COLO668 (cell line): ENCODE measurements around the gene SF1.

Source experiments
- DNase-seq: peaks from one replicate; lab custom pipeline; 2025; ENCODE audit not compliant: unreplicated experiment; lab: John Stamatoyannopoulos, UW

The SF1 gene

DNA sequence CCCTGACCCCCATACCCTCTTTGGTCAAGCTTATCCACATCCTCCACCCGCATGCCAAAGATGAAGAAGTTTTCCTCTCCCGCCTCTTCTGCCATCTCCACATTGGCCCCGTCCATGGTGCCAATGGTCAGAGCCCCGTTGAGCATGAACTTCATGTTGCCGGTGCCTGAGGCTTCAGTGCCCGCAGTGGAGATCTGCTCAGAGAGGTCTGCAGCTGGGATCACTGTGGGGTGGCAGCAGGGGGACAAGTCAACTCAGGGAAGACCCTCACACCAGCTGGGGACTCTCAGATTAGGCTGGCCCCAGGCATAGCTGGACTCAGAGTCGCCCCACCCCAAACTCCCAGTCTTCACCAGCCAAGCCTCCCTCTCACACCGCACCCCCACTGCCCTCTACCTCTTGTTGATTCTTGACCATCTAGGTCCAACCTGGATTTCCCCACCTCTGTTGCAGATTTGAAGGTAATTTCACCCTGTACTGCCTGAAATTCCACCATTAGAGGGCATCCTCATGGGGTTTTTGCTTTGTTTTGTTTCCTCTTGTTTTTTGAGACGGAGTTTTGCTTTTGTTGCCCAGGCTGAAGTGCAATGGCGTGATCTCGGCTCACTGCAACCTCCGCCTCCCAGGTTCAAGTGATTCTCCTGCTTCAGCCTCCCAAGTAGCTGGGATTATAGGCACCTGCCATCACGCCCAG lies 27.8 kb downstream of the SF1 start:
- no peak for DNase-seq

DNA sequence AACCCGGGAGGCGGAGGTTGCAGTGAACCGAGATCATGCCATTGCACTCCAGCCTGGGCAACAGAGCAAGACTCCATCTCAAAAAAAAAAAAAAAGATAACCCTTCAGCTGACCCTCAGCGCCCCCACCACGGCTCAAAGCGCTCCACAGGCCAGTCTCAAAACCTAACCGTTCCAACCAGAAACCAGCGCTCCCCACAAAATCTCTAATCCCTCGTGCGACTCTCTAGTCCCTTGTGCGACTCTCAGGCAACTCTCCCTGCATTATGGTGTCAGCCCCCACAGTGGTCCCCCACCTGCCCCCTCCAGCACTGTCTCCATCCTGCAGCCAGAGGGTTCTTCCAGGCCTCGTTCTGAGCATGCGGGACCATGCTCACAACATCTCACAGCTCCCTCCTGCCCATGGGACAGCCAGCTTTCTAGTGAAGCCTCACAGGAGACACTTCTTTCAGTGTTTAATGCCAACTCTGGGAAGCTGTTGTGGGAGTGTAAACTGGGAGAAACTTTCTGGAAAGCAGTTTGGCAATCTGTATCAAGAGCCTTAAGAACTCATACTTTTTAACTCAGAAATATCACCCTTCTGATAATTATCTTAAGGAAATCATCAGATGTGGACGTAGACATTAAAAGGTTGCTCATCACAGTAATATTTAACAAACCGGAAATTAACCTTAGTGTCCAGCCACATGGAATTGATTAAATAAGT lies 30.2 kb downstream of the SF1 start:
- DNase-seq = no peak

DNA sequence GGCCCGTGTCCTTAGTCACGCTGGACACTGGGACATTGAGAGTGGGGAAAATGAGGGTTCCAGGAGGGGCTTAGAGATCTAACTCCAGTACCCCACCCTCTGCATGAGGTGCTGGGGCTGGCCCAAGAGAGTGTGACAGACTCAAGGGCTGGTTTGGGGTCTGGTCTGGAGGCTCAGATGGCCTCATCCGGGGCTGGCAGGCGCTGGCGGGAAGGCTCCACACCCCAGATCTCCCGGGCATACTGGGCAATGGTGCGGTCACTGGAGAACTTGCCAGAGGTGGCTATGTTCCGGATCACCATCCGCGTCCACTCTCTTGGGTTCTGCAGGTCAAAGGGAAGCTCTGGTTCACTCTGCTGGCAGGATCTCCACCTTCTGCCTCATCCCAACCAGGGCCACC lies 31.9 kb downstream of the SF1 start:
- no peak for DNase-seq

- DNase-seq = no peak
Observed at GRCh38 chr11:64745521-64746328, 32.6 kb downstream of the SF1 start.

DNA sequence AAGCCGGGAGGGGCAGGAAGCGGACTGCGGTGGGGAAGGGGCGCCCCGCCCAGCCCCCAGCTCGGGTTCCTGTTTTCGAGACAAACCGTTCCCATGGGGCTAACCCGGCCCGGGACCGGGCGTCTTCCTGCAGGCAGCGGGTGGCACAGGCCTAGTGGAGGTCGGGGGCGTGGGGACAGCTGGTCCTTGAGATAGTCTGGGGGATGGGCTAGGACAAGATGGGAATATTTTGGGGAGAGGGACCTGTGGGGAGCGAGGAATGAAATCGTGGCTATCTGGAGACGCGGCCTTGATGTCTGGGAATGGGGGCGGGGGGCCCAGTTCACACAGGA lies 33.2 kb downstream of the SF1 start:
- no peak for DNase-seq

- no peak for DNase-seq
Observed at GRCh38 chr11:64744544-64745188, 33.7 kb downstream of the SF1 start.

GRCh38 chr11:64743591-64744543 lies 34.5 kb downstream of the SF1 start, which contains the start of gene RASGRP2:
TSS of gene RASGRP2 (minus strand) at chr11:64744142. CDS start at chr11:64742866, 1,276 bp downstream.
- peak; percentile 33 for DNase-seq

DNA sequence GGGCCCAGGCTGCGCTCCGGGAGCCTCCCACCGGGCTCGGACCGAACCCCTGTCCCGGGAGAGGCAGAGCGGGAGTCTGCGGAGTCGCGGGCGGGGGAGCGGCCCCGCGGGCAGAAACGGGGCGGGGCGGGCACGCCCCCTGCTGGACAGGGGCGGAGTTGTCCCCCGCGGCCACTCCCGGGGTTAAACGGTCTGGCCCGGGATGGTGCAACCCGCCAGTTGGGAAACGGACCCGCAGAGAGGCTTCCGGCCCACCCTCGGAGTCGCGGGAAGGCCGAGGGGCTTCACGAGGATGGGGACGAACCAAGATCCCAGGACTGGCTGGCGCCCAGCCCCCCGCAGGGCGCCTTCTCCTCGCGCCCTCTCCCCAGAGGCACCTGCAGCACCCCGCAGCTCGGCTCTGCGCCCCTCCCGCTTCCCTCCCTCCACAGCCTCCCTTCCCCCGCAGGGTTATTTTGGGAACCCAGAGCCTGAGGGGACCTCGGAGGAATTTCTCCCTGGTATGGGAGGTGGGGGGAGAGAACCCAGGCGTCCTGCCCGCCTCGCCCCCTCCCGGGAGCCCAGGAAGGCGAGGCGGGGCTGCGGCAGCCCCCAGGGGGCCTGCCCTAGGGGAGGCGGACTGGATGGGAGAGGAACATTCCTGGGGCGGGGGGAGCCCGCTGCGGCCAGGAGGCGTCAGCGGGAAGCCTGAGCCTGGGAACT lies 35.3 kb downstream of the SF1 start:
- peak; percentile 42 for DNase-seq

DNA sequence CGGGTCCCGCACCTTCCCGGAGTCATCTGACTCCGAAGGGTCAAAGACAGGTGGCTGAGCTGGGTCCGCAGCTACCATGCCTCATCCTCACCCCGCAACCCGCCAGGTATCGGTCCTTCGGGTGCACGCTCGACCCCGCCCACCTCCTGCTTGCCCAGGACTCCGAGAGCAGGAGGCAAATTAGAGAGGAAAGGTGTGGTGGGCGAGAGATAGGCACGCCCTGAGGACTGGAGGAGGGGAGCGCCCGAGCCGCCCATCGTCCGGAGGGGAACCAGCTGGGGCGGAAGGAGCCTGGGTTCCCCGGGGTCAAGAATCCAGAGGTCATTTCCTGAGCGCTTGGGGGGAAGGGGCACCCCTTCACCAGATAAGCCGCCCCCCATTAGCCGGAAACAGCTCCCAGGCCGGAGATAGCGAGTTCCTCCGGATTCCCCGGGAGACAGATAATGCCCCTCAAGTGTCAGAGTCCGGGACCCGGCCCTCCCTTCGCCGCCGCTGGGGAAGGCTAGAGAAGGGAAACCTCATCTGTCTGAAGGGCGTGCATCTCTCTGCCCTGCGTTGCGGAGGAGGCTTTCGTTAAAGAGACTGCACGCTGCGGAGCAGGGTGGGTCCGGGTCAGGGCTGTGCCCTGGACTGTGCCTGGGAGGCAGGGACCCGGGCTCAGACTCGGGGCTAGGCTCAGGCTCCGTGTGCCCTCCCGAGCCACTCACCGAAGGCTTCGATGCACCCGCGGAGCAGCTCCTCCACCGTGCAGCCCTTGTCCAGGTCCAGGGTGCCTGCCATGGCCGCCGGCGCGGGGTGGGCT lies 36.1 kb downstream of the SF1 start:
- DNase-seq = peak; percentile 19

GRCh38 chr11:64741375-64742086 lies 36.8 kb downstream of the SF1 start:
- no peak for DNase-seq

DNA sequence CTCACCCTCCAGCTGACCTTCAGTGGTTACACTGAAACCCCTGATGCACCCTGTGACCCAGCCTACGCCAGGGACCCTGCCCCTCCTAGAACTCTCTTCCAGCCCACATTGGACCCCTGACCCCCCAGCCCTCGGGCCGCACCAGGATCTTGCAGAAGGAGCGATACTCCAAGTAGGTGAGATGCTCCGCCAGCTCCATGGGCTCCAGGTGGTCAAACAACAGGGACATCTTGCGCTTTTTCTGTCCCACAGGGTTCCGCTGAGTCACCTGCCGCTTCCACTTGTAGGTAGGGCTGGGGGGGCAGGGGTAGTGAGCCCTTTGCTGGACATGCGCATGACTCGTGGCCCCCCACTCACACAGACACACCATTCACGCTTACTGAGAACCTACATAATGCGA lies 38.5 kb downstream of the SF1 start:
- no peak for DNase-seq

GRCh38 chr11:64736654-64737053 lies 41.7 kb downstream of the SF1 start:
- no peak for DNase-seq

DNA sequence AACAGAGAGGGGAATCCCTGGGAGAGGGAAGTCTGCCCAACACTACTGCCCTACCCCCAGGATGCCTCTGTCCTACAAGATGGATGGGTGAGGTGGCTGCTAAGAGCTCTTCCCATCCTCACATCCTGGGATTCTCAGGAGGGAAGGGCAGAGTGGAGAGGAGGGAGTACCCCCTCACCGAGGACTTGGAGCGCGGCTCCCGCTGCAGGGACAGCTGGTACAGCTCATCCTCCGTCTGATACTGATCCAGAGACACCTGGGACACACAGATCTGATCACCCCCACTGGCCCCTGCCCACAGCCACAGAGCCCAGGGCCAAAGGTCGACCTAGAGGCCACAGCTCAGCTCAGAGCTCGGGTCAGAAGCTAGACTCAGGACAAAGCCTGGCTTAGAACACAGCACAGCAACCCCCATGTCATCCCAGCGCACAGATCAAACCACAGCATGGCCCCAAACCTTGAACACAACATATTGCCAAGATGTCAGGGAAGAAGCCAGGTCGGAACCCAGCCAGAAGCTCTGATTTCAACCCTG lies 42.5 kb downstream of the SF1 start:
- no peak for DNase-seq

DNA sequence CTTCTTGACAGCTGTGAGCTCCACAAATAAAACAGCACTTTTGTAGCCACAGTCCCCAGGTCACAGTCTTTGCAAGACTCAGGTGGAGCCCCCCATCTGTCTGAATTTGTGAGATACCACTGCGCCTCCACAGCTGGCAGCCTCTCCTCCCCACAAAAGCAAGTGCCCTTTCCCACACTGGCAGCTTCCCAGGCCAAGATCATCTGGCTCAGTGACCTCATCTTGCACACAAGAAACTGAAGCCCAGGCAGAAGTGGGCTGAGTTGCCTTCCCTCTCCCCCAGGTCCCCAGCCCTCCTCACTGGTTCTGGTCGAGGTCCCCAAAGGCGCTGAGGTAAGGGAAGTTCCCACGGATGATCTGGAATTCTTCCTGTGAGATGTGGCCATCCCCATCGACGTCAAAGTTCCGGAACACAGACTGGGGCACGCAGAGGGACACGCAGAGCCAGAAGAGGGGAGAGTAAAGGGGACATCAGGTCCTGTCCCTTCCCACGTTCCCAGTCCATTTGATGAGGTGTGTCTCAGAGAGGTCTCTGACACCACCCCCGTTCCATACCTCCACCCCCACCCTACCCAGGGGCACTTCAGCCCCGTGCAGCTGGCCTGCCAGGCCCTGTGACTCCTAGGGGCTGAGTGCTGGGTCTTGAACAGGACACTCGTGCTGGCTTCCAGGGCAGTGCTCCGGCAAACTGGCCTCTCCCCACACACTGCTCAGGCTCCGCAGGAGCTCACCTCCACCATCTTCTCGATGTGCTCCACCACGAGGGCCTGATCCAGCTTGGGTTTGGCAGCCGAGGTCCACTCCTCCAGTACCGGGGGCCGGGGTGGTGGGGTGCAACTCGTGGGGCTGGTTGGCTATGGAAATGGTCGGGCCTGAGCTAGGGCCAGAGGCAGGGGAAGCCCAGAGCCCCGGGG lies 43.3 kb downstream of the SF1 start:
- no peak for DNase-seq

DNA sequence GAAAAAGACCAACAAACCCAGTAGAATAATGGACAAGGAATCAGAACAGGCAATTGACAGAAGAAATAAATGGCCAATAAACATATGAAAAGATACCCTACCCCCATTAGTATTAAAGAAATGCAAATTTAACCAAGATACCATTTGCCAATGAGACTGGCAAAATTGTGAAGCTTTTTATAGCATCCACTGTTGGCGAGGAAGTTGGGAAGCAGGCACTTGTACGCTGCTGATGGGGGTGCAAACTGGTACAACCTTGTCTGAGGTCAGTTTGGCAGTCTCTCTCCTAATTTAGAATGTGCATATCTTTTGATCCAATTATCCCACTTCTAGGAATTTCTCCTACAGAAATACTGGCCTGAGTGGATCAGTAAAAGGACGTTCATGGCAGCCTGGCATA lies 46.7 kb downstream of the SF1 start:
- no peak for DNase-seq

- DNase-seq = peak; percentile 10
Observed at GRCh38 chr11:64729851-64730382, 48.4 kb downstream of the SF1 start.
